OCI-LY3 (cell line): ENCODE measurements around the gene CIAO2B.

Source experiments
- EZH2phosphoT487 ChIP-seq: fragments of 200-600 bp; shearing (Covaris generic); IDR thresholded peaks from 2 replicates; pipeline ENCODE4 v1.6.1; 2018; ENCODE audit warnings: antibody characterized with exemption, mixed run types, low read depth
- TF ChIP-seq, protein P1 (sequence below): fragments of 200-600, 300-600 bp; sonication (generic); IDR thresholded peaks from 2 replicates; pipeline ENCODE4 v1.5.1; 2014; ENCODE audit warnings: antibody characterized with exemption, low read length, low read depth

DNA sequence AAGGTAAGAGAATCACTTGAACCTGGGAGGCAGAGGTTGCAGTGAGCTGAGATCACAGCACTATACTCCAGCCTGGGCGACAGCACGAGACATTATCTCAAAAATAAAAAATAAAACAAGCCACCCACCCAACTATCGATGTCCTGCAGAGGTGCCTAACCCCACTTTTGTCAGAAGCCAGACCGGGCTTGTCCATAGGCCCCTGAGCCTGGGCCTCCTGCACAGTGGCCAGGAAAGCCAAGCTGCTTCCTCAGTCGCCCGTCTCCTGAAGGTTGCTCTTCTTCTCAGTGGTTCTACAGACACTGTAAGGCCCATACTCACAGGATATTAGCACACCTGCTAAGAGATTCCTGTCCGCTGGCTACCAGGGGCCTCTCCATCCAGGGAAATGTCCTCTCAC lies 12.3 kb upstream of the CIAO2B start:
- TF ChIP-seq, protein P1, sequence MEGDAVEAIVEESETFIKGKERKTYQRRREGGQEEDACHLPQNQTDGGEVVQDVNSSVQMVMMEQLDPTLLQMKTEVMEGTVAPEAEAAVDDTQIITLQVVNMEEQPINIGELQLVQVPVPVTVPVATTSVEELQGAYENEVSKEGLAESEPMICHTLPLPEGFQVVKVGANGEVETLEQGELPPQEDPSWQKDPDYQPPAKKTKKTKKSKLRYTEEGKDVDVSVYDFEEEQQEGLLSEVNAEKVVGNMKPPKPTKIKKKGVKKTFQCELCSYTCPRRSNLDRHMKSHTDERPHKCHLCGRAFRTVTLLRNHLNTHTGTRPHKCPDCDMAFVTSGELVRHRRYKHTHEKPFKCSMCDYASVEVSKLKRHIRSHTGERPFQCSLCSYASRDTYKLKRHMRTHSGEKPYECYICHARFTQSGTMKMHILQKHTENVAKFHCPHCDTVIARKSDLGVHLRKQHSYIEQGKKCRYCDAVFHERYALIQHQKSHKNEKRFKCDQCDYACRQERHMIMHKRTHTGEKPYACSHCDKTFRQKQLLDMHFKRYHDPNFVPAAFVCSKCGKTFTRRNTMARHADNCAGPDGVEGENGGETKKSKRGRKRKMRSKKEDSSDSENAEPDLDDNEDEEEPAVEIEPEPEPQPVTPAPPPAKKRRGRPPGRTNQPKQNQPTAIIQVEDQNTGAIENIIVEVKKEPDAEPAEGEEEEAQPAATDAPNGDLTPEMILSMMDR: no peak
- TF ChIP-seq EZH2phosphoT487: no peak
